Activated CD8-positive, alpha-beta T cell treated with anti-CD3 and anti-CD28 coated beads for 36 hours (primary cell): ENCODE data around the gene PNLDC1. TPM values are rescaled to one million over a fixed set of nuclear protein-coding genes. Genes with fewer than 3 reads are reported as not detected.
"Not testable (repeated sequence)": the region's sequence is repeated elsewhere in the genome, so short reads cannot be mapped to it uniquely, and the experiment has no call there.

Source experiments
- ATAC-seq: fragments of 200-7000 bp; cut with Tn5 transposase; one replicate; pipeline ENCODE4 v1.10.0; 2021; ENCODE audit warnings: mild to moderate bottlenecking, moderate library complexity
- CTCF ChIA-PET: fragments of 350-600 bp; sonication (Branson Sonifier 250); formaldehyde crosslinking; loops from one replicate; lab custom pipeline; 2021; ENCODE audit warnings: antibody characterized with exemption; lab: Charles Lee
- POLR2A ChIA-PET: fragments of 350-600 bp; sonication (Branson Sonifier 250); formaldehyde crosslinking; loops from one replicate; lab custom pipeline; 2021; ENCODE audit warnings: antibody characterized with exemption; lab: Charles Lee
- DNase-seq: peaks from one replicate; pipeline ENCODE4 v3.0.0-alpha.2; 2020
- H3K27ac Mint-ChIP-seq: one replicate; pipeline ENCODE4 v1.8.0; 2021; ENCODE audit warnings: mild to moderate bottlenecking, mixed read lengths
- H3K27me3 Mint-ChIP-seq: one replicate; pipeline ENCODE4 v1.8.0; 2021; ENCODE audit warnings: mixed read lengths
- H3K36me3 Mint-ChIP-seq: one replicate; pipeline ENCODE4 v1.8.0; 2021; ENCODE audit warnings: low read depth, mixed read lengths
- H3K4me1 Mint-ChIP-seq: one replicate; pipeline ENCODE4 v1.8.0; 2021; ENCODE audit warnings: low read depth, mixed read lengths
- H3K4me3 Mint-ChIP-seq: one replicate; pipeline ENCODE4 v1.8.0; 2021; ENCODE audit warnings: mild to moderate bottlenecking, moderate library complexity, mixed read lengths
- H3K9me3 Mint-ChIP-seq: one replicate; pipeline ENCODE4 v1.8.0; 2021; ENCODE audit warnings: mixed read lengths
- CTCF ChIP-seq: fragments of 200-600 bp; IDR thresholded peaks from one replicate; pipeline ENCODE4 v1.8.0; 2022; ENCODE audit warnings: antibody characterized with exemption, mild to moderate bottlenecking
- intact Hi-C: fragments of 100-400 bp; cut with micrococcal nuclease; formaldehyde crosslinking; loops from one replicate; pipeline ENCODE4 v1.10.0; 2022
- total RNA-seq, 2 experiments: library from RNA; stranded (reverse); gene quantifications; one replicate each; pipeline ENCODE4 v1.2.3, GENCODE V29; 2021

The PNLDC1 gene
- total RNA-seq, 2 experiments from 2014 or later = 0.34 to 0.54 TPM

- CTCF ChIA-PET = interaction anchor here (1.2 kb wide), 1 partner anchor 26 kb away, joined by 4 read pairs; no protein-coding TSS in a partner anchor
- Mint-ChIP-seq H3K27ac (no peak overlapping the region), H3K4me1 (peaks cover 16% of the 10 kb centered on the region), H3K27me3 (no peaks in the 10 kb centered on the region), H3K36me3 (no peaks in the 10 kb centered on the region), H3K9me3 (no peaks in the 10 kb centered on the region), H3K4me3 (no peak overlapping the region)
- ATAC-seq (no peak), DNase-seq (no peak)
- intact Hi-C loops = no loop called here
- TF ChIP-seq CTCF = no peak
- POLR2A ChIA-PET = no interaction called here
Measured at GRCh38 chr6:159837511-159837910, 37.4 kb downstream of the PNLDC1 start.

GRCh38 chr6:159838020-159838744 lies 38.1 kb downstream of the PNLDC1 start:
- ChIA-PET POLR2A (no interaction called here), CTCF (interaction anchor here (1.2 kb wide), 1 partner anchor 26 kb away, joined by 4 read pairs; no protein-coding TSS in a partner anchor)
- peaks cover 14% of the 10 kb centered on the region for H3K4me1 Mint-ChIP-seq
- H3K27ac Mint-ChIP-seq = no peak overlapping the region
- no peaks in the 10 kb centered on the region for H3K9me3 Mint-ChIP-seq
- no peaks in the 10 kb centered on the region for H3K27me3 Mint-ChIP-seq
- ATAC-seq (no peak), DNase-seq (no peak)
- H3K4me3 Mint-ChIP-seq = no peak overlapping the region
- no peak for TF ChIP-seq CTCF
- intact Hi-C loops = no loop called here
- H3K36me3 Mint-ChIP-seq = no peaks in the 10 kb centered on the region

GRCh38 chr6:159842035-159842434 lies 42.0 kb downstream of the PNLDC1 start:
- CTCF ChIA-PET = no interaction called here
- Mint-ChIP-seq H3K27ac (no peak overlapping the region), H3K27me3 (no peaks in the 10 kb centered on the region), H3K4me1 (peaks cover 8% of the 10 kb centered on the region), H3K9me3 (no peaks in the 10 kb centered on the region), H3K4me3 (no peak overlapping the region), H3K36me3 (no peaks in the 10 kb centered on the region)
- peak; percentile 20 for TF ChIP-seq CTCF
- no peak for DNase-seq
- POLR2A ChIA-PET = no interaction called here
- ATAC-seq = no peak
- intact Hi-C loops = no loop called here

- intact Hi-C loops = no loop called here
- peaks cover 11% of the 10 kb centered on the region for H3K4me1 Mint-ChIP-seq
- H3K9me3 Mint-ChIP-seq = peaks cover 7% of the 10 kb centered on the region
- POLR2A ChIA-PET = interaction anchor here (0.6 kb wide), 1 partner anchor 210 kb away, joined by 3 read pairs; no protein-coding TSS in a partner anchor
- no peak overlapping the region for H3K27ac Mint-ChIP-seq
- no peak for TF ChIP-seq CTCF
- H3K4me3 Mint-ChIP-seq = no peak overlapping the region
- CTCF ChIA-PET = no interaction called here
- peaks cover 2% of the 10 kb centered on the region for H3K36me3 Mint-ChIP-seq
- DNase-seq (no peak), ATAC-seq (no peak)
- H3K27me3 Mint-ChIP-seq = no peaks in the 10 kb centered on the region
Measured at GRCh38 chr6:159844737-159845645, 44.9 kb downstream of the PNLDC1 start.

GRCh38 chr6:159848552-159848951 lies 48.5 kb downstream of the PNLDC1 start:
- H3K9me3 Mint-ChIP-seq, ATAC-seq, CTCF ChIA-PET, DNase-seq, POLR2A ChIA-PET, H3K27me3 Mint-ChIP-seq, H3K36me3 Mint-ChIP-seq, intact Hi-C loops, H3K27ac Mint-ChIP-seq, H3K4me3 Mint-ChIP-seq: not testable (repeated sequence)
- H3K4me1 Mint-ChIP-seq = peaks cover 11% of the 10 kb centered on the region

GRCh38 chr6:159849851-159850250 lies 49.8 kb downstream of the PNLDC1 start:
- H3K9me3 Mint-ChIP-seq, H3K4me1 Mint-ChIP-seq, H3K27ac Mint-ChIP-seq, ATAC-seq, H3K27me3 Mint-ChIP-seq, DNase-seq, CTCF ChIA-PET, H3K4me3 Mint-ChIP-seq, intact Hi-C loops, H3K36me3 Mint-ChIP-seq, POLR2A ChIA-PET: not testable (repeated sequence)
